LHCN-M2 (cell line): Measurements from ENCODE around the gene SORBS1. TPM values are rescaled to one million over a fixed set of nuclear protein-coding genes. Genes with fewer than 3 reads are reported as not detected.

Source experiments
- DNase-seq: peaks from one replicate; pipeline ENCODE4 v3.0.0-alpha.2; 2012; ENCODE audit warnings: low read depth
- total RNA-seq: library from RNA; depleted of rRNA; stranded (reverse); fragments of >200 nt; gene quantifications from 2 replicates; pipeline ENCODE4 v1.2.3, GENCODE V29; 2014

Gene SORBS1
- total RNA-seq, 1 experiment from 2014 or later = 6.5 TPM

- no peak for DNase-seq
Measured at GRCh38 chr10:95540514-95541052, 20.6 kb downstream of the SORBS1 start.

DNA sequence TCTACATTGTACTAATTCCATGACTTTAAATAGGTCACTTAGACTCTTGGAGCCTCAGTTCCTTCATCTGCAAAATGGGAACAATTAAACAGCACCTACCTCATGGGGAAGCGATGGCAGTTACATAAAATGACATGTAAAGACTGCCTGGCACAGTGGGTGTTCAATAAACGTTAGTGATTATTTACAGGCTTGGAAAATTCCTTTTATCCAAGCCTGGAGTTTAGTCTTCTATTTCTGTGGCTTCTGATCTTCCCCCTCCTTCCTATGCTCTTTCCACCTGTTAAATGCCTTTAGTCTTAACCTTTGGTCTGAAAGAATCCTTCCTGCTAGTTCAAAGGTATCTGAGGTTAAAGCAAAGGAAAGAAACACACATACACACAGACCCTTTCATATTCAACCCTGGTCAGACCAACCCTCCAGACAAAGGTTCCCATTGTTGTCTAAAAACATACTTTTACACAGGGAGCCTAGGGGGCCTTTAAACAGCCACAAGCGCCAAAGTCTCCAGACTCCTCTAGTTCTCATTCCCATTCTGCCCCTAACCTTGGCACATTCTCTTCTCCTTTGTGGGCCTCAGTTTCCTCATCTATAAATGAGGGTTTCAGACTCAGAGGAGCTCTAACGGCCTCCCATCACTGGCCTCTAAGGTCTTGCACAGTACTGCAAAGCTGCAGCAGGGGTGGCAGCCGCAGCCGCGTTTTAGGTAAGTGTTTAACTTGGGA, 21.4 kb downstream of the SORBS1 start:
- no peak for DNase-seq

DNA sequence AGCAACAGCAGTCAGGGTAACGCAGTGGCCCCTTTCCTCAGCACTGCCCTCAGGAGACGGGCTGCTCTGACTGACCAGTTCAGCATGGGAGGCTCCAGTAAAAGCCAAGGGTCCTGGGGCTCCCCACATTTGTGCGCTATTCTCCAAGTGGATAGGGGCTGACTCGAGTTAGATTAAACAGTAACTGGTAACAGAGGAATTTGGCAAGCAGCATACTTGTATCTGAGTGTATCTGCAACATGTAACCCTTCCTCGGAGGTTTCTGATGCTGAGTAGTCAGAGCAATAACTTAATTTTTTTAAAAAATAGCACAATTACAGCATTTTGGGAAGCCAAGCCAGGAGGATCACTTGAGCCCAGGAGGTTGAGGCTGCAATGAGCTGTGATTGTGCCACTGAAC, 22.8 kb downstream of the SORBS1 start:
- DNase-seq = no peak

GRCh38 chr10:95537542-95537927, 23.6 kb downstream of the SORBS1 start:
- DNase-seq = no peak

GRCh38 chr10:95536894-95537541, 24.2 kb downstream of the SORBS1 start:
- DNase-seq = no peak

GRCh38 chr10:95536017-95536416, 25.2 kb downstream of the SORBS1 start:
- no peak for DNase-seq

DNA sequence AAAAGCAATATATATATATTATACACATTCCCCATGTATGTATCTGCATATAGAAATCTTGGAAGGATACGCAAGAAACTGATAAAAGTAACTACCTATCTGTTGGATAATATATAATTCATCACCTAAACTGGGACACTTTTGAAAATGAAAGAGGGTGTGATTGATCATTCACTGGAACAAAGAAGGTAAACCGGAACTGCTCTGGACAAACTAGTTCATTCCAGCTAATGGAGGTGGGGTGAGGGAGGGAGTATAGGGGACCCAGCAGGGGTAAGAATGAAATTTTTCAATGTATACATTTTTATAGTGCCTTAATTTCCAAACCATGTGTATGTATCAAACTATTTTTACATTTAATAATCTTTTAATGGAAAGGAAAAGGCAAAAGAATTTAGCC, 25.6 kb downstream of the SORBS1 start:
- DNase-seq = no peak

- DNase-seq = no peak
Measured at GRCh38 chr10:95533590-95533989, 27.6 kb downstream of the SORBS1 start.

- no peak for DNase-seq
Measured at GRCh38 chr10:95532536-95532935, 28.6 kb downstream of the SORBS1 start.

- no peak for DNase-seq
Measured at GRCh38 chr10:95531994-95532399, 29.2 kb downstream of the SORBS1 start.

- no peak for DNase-seq
Measured at GRCh38 chr10:95531058-95531809, 29.9 kb downstream of the SORBS1 start.

DNA sequence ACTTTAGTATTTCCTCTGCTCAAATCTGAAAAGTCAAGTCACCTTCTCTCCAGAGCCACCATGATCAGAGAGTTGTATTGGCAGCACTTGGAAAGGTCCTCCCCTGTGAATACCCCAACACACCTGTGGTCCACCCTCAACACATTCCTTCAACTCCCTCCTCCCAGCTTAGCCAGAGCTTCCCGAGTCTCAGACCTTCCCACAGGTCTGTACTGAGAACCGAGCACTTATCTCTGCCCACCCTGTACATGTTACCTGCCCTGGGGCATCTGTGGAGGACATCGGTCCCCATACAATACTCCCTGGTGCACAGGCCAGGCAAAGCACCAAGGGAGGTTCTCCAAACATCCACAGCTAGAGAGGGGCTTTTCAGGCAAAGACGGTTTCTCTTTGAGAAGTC, 30.6 kb downstream of the SORBS1 start:
- no peak for DNase-seq

GRCh38 chr10:95530029-95530428, 31.1 kb downstream of the SORBS1 start:
- DNase-seq = no peak

- DNase-seq = no peak
Measured at GRCh38 chr10:95526044-95526443, 35.1 kb downstream of the SORBS1 start.

- DNase-seq = peak; percentile 62
Measured at GRCh38 chr10:95525033-95525418, 36.1 kb downstream of the SORBS1 start.

- no peak for DNase-seq
Measured at GRCh38 chr10:95524358-95525032, 36.7 kb downstream of the SORBS1 start.

- DNase-seq = no peak
Measured at GRCh38 chr10:95522117-95522516, 39.1 kb downstream of the SORBS1 start.

DNA sequence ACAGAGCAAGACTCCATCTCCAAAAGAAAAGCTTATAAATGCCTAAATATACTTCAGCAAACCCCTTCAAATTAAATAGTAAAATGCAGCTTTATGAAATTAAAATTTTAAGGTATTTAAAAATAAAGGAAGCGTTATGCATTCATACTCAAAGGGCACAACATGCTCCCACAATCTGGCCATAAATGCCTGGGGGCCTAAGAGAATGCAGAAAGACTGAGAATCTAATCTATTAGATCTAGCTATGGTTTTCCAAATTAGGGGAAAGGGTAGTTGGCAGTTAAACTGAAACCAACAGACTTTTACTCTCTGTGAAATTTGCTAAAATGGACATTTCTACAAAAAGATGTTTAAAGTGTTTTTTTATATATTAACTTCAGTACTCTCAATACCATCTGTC, 40.6 kb downstream of the SORBS1 start:
- DNase-seq = no peak

DNA sequence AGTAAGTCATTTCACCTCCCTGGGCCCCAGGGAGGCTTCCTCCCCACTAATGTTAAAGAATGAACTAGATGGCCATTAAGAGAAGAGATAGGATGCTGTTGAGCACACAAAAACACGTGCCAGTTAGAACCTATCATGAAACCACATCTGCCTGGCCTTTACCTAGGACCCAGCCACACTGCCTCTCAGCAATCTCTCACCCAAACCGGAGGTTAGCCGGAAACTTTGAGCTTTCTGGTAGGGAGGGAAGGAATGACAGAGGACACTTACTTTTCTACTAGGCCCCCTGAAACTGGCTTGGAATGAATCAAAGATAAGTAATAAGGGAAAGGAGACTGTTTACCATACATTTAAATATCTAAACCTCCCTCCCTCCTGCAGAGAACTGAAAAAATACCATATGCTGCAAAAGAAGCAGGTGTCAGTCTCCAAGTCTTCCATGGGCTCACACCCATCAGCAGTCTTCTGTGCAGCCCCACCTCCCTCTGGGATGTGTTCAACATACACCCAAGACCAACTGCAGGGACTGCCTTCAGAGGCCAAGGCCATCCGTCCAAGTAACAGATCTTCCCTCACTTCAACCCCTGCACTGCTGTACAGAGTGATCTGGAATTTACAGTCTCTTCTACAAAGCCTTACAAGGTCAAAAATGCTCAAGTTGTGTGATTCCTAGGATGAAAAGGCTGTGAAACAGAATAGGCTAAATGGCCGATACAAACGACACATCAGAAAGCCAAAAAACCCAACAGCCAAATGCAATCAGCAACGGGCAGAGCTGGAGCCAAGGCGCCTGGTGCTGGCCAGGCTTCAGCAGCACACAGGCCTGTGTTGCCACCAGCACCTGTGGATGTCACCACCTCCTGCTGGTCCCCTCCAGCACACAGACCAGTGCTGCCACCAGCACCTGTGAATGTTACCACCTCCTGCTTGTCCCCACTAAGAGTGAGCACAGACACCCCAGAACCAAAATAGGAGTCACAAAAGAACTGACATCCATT, 42.4 kb downstream of the SORBS1 start:
- DNase-seq = no peak
